Measurements from ENCODE around the gene DTNA.
A peak's percentile ranks its signal among the peaks of the same experiment; 100 is the strongest.
"Not testable (repeated sequence)": the region's sequence is repeated elsewhere in the genome, so short reads cannot be mapped to it uniquely, and the experiment has no call there.

DTNA gene

DNA sequence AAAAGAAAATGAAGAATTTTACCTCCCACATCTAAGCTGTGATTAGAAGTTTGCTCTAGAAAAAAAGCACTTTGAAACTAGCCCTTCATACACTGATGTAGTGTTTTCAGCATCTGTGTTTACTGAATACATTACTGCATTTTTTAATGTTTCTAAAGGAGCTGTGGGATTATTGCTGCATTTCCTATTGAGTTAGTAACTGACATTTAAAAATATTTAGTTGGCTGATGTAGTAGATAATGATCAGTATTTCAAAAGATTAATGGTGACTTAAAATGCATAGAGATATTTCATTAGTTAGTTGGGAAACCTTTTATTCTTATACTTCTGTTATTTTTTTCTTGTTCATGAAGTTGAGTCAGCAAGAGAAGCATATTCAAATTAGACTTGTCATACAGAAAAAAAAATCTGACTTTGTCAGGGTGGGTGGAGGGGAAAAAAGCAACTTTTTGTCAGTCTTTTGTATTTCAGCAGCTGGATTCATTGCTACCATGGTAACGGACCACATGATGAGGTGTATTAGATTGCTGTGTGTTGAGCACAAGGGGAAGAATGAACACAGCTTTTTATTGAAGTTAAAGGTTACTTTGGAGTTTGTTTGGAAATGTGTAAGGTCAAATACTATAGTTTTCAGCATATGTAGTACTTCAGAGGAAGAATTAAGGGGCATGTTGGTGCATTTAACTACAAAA is at the start of gene DTNA:
Gene DTNA (plus strand): TSS at position 549 of the 692 bp plus-strand sequence. CDS start 45,679 bp downstream, outside the sequence.
- peak; percentile 78 for DNase-seq

GRCh38 chr18:34660572-34660971 is 49.5 kb upstream of the DTNA start:
- no peak for DNase-seq

- peak; percentile 74 for DNase-seq
These were observed 48.5 kb upstream of the DTNA start for GRCh38 chr18:34661464-34662087.

DNA sequence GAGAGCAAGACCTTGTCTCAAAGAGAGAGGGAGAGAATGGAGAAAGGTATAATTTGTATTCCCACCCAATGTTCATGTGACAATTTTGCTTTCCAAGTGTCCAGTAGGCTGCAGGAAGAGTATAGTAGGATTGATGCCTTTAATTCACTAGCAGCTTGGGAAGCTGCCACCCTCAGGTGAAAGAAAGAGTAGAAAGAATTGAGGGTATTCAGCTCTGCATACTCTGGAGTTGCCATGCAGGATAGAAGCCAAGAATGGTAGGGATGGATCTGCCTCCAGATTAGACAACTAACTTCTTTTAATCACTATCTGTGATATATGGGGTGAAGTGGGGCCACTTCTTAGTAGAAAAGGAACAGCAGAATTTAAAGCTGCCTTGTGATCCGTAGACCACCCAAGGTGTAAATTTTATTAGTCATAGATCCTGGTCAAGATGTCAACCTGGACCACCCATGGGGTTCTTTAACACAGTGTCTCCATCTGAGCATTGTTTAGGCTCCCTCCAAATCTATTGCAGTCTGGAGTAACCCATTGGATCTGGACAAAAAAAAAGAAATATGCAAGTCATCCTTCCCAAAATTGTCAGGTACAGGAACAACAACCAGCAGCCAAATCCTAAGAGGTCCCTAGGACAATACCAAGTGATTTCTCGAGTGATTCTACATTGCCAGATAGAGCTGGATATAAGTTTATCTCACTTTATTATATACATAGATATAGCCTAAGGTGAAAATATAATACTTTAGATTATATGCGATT is 33.1 kb upstream of the DTNA start:
- no peak for DNase-seq

- not testable (repeated sequence) for DNase-seq
These were observed 20.3 kb upstream of the DTNA start for GRCh38 chr18:34689750-34690149.

- no peak for DNase-seq
These were observed 18.5 kb upstream of the DTNA start for GRCh38 chr18:34691614-34692013.

- DNase-seq, result no peak
These were observed 15.4 kb upstream of the DTNA start for GRCh38 chr18:34694591-34695165.

GRCh38 chr18:34695310-34695709 is 14.8 kb upstream of the DTNA start:
- DNase-seq, result peak; percentile 37

- DNase-seq, result no peak
These were observed 13.4 kb upstream of the DTNA start for GRCh38 chr18:34696671-34697070.

GRCh38 chr18:34697233-34697632 is 12.9 kb upstream of the DTNA start:
- DNase-seq, result peak; percentile 22

- DNase-seq, result peak; percentile 72
These were observed 12.2 kb upstream of the DTNA start for GRCh38 chr18:34697891-34698290.

DNA sequence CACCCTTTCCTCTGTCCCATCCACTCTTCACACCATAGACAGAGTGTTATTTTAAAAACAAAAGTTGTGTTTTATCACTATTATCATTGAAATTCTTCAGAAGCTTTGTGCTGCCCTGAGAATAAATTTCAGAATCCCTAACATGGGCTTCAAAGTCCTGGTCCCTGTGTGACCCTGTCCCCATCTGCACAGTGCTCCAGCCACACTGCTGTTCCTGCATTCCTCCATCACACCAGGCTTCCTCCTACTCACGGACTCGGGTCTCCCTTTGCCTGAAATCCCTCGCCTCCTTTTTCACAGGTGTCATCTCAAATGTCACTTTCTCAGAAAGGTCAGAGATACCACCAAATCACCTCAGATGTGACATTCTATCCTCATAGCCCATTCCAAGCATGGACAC is 8.2 kb upstream of the DTNA start:
- DNase-seq, result no peak

GRCh38 chr18:34702814-34703213 is 7.3 kb upstream of the DTNA start:
- DNase-seq, result no peak

- DNase-seq, result no peak
These were observed 6.0 kb upstream of the DTNA start for GRCh38 chr18:34704074-34704473.

DNA sequence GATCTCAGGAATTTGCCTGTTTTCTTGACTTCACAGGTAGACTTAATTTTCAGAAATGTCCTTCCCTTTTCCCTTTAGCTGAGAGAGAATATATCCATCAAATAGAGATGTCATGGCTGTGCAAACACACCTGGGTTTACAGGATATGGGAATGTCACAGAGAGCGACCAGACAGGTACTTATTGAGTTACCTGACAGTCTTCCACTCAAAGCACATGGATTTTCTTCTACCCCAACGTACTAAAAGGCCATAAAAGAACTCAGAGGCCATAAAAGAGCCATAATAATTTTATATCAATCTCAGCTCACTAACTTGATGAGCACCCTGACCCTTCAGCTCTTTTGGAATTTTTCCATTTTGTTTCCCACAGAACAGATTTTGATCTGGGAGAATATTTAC is 5.3 kb upstream of the DTNA start:
- peak; percentile 73 for DNase-seq

DNA sequence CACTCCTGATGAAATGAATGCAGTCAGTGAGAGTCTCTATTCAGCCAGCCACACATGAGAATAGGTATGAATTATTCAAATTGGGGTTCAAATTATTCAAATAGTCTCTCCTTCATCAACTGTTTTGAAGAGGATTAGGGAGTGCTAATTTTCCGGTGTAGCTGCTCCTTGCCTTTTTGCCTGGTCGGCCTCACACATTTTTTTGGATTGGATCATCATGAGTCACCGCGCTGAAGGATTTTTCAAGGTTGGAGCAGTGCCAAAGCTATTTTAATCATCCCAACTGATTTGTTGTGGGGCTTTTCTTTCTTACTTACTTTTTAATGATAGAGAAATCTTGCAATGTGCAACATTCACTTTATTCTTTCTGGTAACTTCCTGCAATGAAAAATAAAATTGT is 2.4 kb upstream of the DTNA start:
- peak; percentile 83 for DNase-seq

GRCh38 chr18:34709104-34709503 is 994 bp upstream of the DTNA start:
- DNase-seq, result no peak

DNA sequence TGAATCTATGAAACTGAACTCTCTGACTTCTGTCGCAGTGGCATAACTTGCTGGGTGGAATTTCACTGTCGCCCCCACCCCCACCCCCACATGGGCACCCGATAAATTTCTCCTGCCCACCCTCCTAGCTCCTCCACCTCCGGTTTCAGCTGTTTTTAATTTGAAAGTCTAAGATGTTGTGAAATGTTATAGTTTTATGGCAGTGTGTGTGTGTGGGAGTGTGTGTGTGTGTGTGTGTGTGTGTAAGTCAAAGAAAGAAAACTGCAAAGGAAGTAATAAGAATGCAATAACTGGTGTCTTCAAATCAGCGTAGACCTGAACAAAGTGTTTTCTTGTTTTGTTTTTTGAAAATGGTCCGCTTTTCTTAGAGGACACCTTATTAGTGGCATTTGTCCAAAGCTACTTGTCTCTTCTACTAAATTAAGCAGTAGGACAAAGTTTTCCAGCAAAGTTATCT is 388 bp downstream of the DTNA start:
- no peak for DNase-seq

- DNase-seq, result peak; percentile 70
These were observed 836 bp downstream of the DTNA start for GRCh38 chr18:34710934-34711333.

DNA sequence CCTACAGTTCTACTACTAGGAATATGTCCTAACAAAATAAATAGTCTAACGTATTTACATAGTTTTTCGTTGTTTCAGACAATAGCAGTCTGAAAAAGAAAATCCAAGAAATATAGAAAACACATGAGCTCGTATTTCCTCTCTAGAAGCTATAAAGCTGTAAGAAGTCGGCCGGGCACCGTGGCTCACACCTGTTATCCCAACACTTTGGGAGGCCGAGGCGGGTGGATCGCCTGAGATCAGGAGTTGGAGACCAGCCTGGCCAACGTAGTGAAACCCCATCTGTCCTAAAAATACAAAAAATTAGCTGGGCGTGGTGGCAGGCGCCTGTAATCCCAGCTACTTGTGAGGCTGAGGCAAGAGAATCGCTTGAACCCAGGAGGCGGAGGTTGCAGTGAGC is 6.0 kb downstream of the DTNA start:
- not testable (repeated sequence) for DNase-seq

DNA sequence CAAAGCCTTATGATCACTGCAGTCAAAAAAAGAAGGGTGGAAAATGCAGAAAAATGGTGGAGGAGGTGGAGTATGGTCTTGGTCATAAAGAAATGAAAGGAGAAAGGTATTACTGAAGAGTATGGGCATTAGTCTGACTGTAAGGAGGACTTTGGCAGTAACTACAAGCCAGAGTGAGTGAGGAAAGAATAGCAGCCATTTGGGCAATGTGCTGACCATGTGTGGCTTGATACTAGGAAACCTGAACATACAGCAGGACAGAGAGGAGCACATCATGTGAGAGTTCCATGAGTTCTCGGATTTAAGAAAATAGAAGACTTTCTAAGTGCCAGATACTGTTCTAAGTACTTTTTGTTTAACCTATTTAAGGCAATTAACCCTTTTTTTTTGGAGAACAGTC is 8.5 kb downstream of the DTNA start:
- DNase-seq, result no peak

- no peak for DNase-seq
These were observed 10.1 kb downstream of the DTNA start for GRCh38 chr18:34720220-34720619.

DNA sequence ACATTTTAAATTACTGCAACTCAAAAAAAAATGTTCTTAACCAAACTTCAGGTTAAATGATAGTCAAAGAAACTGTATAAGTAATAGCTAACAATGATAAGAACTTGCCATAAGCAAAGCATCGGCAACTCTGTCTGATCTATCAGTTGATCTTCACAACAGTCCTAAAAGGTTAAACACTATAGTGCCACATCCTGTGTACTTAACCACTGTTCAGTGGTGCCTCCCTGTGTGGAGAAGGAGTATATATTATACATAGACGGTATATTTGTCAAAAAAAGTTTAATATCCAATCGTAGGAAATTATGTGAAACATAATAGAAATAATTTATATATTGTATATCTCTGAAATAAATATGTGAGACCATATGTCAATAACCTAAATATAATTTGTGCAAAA is 13.0 kb downstream of the DTNA start:
- DNase-seq, result no peak

DNA sequence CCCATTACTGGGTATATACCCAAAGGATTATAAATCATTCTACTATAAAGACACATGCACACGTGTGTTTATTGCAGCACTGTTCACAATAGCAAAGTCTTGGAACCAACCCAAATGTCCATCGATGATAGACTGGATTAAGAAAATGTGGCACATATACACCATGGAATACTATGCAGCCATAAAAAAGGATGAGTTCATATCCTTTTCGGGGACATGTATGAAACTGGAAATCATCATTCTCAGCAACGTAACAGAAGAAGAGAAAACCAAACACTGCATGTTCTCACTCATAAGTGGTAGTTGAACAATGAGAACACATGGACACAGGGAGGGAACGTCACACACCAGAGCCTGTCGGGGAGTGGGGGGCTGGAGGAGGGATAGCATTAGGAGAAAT is 15.6 kb downstream of the DTNA start:
- not testable (repeated sequence) for DNase-seq
